ENCODE data around the gene CLEC19A.

Gene CLEC19A

DNA sequence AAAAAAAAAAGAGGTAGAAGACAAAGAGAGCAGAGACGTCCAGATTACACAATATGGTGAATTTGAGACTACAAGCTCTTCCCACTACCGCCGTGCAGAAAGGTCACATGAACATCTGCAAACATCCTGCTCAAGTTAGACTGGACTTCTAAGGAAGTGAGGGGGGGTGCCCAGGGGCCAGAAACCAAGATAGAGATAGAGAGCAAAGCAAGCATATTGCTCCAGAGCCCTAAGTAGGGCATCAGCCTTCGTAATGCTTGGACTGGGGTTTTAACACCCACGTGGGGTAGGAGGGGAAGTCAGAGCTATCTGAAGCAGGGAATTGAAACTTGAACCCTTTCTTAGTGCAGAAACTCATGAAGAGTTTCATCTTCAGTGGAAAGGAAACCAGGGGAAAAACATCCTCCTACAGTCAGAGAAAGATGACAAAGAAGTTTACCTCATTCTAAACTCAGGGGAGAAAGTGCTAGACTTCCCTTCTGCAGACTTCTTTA, 8.7 kb downstream of the CLEC19A start:
- TF ChIP-seq, protein P1, sequence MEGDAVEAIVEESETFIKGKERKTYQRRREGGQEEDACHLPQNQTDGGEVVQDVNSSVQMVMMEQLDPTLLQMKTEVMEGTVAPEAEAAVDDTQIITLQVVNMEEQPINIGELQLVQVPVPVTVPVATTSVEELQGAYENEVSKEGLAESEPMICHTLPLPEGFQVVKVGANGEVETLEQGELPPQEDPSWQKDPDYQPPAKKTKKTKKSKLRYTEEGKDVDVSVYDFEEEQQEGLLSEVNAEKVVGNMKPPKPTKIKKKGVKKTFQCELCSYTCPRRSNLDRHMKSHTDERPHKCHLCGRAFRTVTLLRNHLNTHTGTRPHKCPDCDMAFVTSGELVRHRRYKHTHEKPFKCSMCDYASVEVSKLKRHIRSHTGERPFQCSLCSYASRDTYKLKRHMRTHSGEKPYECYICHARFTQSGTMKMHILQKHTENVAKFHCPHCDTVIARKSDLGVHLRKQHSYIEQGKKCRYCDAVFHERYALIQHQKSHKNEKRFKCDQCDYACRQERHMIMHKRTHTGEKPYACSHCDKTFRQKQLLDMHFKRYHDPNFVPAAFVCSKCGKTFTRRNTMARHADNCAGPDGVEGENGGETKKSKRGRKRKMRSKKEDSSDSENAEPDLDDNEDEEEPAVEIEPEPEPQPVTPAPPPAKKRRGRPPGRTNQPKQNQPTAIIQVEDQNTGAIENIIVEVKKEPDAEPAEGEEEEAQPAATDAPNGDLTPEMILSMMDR (IDR thresholded peaks at IDR 0.05), result no peak
- H3K27me3 Mint-ChIP-seq (ENCODE audit: low read depth, poor library complexity), result peaks cover 18% of the 10 kb centered on the region
- peak overlapping the region; percentile 8 for H3K27ac Mint-ChIP-seq
- peaks cover 57% of the 10 kb centered on the region for H3K4me1 Mint-ChIP-seq
- H3K36me3 Mint-ChIP-seq (ENCODE audit: low read depth), result no peaks in the 10 kb centered on the region
- H3K9me3 Mint-ChIP-seq, result no peaks in the 10 kb centered on the region
- no peak for DNase-seq
- H3K4me3 Mint-ChIP-seq, result peak overlapping the region; percentile 13

DNA sequence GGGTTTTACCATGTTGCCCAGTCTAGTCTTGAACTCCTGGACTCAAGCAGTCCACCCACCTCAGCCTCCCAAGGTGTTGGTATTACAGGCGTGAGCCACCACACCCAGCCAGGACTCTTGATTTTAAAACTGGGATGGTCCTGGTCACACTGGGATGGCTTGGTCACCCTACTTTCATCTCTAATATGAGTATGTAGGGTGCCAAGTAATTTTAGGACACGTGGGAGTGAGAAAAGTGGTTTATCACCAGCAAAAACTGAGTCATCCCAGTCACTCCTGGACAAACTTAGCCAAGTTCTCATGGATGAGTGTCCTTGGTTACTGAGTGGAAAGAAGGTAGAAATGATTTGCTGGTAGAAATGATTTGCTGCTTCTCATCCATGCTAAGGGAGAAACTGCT, 9.9 kb downstream of the CLEC19A start:
- no peak overlapping the region for H3K4me3 Mint-ChIP-seq
- H3K36me3 Mint-ChIP-seq (ENCODE audit: low read depth), result no peaks in the 10 kb centered on the region
- no peaks in the 10 kb centered on the region for H3K9me3 Mint-ChIP-seq
- TF ChIP-seq, protein P1 (IDR thresholded peaks at IDR 0.05), result no peak
- peaks cover 23% of the 10 kb centered on the region for H3K27me3 Mint-ChIP-seq (ENCODE audit: low read depth, poor library complexity)
- DNase-seq, result no peak
- H3K27ac Mint-ChIP-seq, result no peak overlapping the region
- H3K4me1 Mint-ChIP-seq, result peaks cover 45% of the 10 kb centered on the region

- Mint-ChIP-seq H3K27ac (no peak overlapping the region), H3K36me3 (ENCODE audit: low read depth) (no peaks in the 10 kb centered on the region), H3K4me1 (peaks cover 26% of the 10 kb centered on the region), H3K27me3 (ENCODE audit: low read depth, poor library complexity) (peaks cover 18% of the 10 kb centered on the region), H3K4me3 (no peak overlapping the region), H3K9me3 (no peaks in the 10 kb centered on the region)
- DNase-seq, result no peak
- TF ChIP-seq, protein P1 (IDR thresholded peaks at IDR 0.05), result no peak
Observed at GRCh38 chr16:19297454-19297853, 11.9 kb downstream of the CLEC19A start.

DNA sequence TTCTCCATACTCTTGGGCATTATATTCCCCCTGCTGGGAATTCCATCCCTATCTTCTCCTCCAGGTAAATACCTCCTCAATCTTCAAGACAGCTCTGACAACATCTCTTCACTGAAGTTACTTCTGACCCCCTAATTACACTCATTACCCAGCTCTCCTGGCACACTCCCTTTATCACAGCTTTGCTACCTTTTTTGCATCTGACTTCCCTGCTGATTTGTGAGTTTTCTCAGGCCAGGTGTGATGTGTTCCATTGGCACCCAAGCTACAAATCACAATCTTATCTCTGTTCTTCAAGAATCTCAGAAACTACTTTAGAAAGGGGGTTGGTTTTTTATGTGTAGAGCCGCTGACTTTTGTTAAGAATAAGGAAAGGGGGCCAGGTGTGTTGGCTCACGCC, 14.0 kb downstream of the CLEC19A start:
- Mint-ChIP-seq H3K4me1 (peaks cover 7% of the 10 kb centered on the region), H3K27me3 (ENCODE audit: low read depth, poor library complexity) (peaks cover 18% of the 10 kb centered on the region), H3K9me3 (no peaks in the 10 kb centered on the region), H3K36me3 (ENCODE audit: low read depth) (no peaks in the 10 kb centered on the region), H3K27ac (no peak overlapping the region), H3K4me3 (no peak overlapping the region)
- TF ChIP-seq, protein P1 (IDR thresholded peaks at IDR 0.05), result no peak
- DNase-seq, result no peak

GRCh38 chr16:19301931-19302330, 16.4 kb downstream of the CLEC19A start:
- H3K9me3 Mint-ChIP-seq, result no peaks in the 10 kb centered on the region
- no peak overlapping the region for H3K4me3 Mint-ChIP-seq
- no peak for DNase-seq
- H3K36me3 Mint-ChIP-seq (ENCODE audit: low read depth), result no peaks in the 10 kb centered on the region
- TF ChIP-seq, protein P1 (IDR thresholded peaks at IDR 0.05), result no peak
- no peaks in the 10 kb centered on the region for H3K4me1 Mint-ChIP-seq
- no peak overlapping the region for H3K27ac Mint-ChIP-seq
- H3K27me3 Mint-ChIP-seq (ENCODE audit: low read depth, poor library complexity), result peaks cover 6% of the 10 kb centered on the region

GRCh38 chr16:19304750-19305149, 19.2 kb downstream of the CLEC19A start:
- Mint-ChIP-seq H3K27ac (no peak overlapping the region), H3K9me3 (no peaks in the 10 kb centered on the region), H3K4me3 (no peak overlapping the region), H3K36me3 (ENCODE audit: low read depth) (no peaks in the 10 kb centered on the region), H3K27me3 (ENCODE audit: low read depth, poor library complexity) (no peaks in the 10 kb centered on the region), H3K4me1 (no peaks in the 10 kb centered on the region)
- no peak for DNase-seq
- TF ChIP-seq, protein P1 (IDR thresholded peaks at IDR 0.05), result no peak
